D721Med (cell line): ENCODE results near the gene POLR3B.
"Not testable (repeated sequence)": the region's sequence is repeated elsewhere in the genome, so short reads cannot be mapped to it uniquely, and the experiment has no call there.

Experiments
- DNase-seq: peaks from one replicate; pipeline ENCODE4 v3.0.0; 2011; ENCODE audit warnings: low spot score; ENCODE audit not compliant: insufficient read length
- FAIRE-seq: peaks from 2 replicates; lab custom pipeline; 2011; peaks lifted over from hg19 to GRCh38; lab: Jason Lieb, UNC
- TF ChIP-seq, protein P1 (sequence below): IDR thresholded peaks from 2 replicates; pipeline ENCODE4 v1.5.1; 2012; ENCODE audit warnings: mild to moderate bottlenecking, control low read depth; ENCODE audit not compliant: insufficient read depth; ENCODE audit errors: missing control alignments

POLR3B gene

DNA sequence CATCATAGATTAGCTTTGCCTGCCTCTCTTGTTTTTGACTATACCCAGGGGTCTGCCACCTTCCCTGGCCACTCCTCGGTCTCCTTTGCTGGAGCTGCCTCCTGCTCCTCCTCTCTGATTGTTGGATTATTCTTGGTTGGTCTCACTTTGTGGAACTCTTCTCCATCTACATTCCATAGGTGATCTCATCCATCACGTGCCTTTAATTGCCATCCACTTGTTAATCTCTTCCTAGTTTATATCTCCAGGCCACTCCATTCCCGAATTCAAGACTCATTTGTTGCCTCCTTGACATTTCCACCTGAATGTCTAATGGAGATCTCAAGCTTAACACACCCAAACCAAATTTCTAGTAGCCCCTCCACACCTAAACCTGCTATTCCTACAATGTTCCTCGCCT is 5.4 kb downstream of the POLR3B start:
- DNase-seq, result no peak
- TF ChIP-seq, protein P1, sequence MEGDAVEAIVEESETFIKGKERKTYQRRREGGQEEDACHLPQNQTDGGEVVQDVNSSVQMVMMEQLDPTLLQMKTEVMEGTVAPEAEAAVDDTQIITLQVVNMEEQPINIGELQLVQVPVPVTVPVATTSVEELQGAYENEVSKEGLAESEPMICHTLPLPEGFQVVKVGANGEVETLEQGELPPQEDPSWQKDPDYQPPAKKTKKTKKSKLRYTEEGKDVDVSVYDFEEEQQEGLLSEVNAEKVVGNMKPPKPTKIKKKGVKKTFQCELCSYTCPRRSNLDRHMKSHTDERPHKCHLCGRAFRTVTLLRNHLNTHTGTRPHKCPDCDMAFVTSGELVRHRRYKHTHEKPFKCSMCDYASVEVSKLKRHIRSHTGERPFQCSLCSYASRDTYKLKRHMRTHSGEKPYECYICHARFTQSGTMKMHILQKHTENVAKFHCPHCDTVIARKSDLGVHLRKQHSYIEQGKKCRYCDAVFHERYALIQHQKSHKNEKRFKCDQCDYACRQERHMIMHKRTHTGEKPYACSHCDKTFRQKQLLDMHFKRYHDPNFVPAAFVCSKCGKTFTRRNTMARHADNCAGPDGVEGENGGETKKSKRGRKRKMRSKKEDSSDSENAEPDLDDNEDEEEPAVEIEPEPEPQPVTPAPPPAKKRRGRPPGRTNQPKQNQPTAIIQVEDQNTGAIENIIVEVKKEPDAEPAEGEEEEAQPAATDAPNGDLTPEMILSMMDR, result no peak
- no peak for FAIRE-seq

DNA sequence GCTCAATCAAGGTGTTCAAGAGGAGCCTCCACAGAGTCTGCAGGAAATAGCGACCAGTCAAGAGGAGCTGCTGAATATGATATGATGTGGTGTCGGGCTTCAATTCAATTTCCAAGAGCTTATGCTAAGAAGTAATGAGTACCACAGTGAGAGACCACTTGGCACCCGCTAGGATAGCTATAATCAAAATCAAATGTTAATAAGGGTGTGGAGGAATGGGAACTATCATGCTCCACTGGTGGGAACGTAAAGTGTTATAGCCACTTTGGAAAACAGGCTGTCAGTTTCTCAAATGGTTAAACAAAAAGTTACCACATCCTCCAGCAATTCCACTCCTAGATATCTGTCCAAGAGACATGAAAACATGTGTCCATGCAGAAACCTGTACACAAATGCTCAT is 6.7 kb downstream of the POLR3B start:
- TF ChIP-seq, protein P1, result no peak
- DNase-seq (no peak), FAIRE-seq (no peak)

DNA sequence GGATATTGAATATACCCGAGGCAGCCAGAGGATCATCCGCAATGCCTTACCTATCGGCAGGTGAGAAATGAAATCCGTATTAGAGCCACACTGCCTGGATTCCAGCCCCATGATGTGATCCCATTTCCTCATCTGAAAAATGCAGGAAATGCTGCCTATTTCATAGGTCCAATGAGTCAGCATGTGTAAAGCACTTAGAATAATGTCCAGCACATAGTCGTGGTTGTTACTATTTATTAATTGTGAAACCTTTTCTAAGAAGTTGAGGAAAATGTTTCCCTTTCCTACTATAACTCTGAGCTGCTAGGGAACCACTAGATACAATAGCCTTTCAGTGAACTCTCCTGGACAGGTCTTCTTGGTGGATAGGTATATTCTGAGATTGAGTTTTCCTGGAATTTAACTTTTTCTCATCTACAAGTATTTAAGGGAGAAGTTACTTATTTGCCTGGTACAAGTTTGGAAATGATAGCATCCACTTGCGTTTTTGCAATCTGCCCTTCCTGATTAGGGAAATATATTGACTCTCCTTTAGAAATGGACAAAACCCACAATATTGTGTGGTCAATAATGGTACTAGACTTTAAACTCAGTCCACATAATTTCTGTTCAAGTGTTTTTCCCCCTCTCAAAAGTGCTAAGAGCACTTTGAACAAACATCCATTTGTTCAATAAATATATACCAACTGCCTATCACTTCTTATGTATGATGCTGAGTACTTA is 12.2 kb downstream of the POLR3B start:
- DNase-seq (no peak), FAIRE-seq (no peak)
- TF ChIP-seq, protein P1, result no peak

DNA sequence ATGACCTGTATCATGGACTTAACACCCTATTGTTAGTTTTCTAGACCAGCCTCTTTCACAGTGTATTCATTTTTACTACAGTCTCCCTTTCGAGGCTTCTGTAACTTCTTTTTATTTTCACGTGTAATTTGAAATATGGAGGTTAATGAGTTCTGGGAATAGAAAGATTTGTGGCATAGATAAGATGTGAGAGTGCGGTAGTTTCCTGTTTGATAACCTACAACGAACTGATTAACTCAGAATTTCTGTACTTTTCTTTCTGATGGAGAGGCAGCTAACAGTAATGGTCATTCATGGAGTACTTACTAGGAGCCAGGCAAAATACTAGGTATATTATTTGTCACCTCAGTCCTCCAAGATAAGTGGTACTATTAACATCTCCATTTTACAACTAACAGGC is 21.2 kb downstream of the POLR3B start:
- FAIRE-seq, result no peak
- no peak for DNase-seq
- TF ChIP-seq, protein P1, result no peak

DNA sequence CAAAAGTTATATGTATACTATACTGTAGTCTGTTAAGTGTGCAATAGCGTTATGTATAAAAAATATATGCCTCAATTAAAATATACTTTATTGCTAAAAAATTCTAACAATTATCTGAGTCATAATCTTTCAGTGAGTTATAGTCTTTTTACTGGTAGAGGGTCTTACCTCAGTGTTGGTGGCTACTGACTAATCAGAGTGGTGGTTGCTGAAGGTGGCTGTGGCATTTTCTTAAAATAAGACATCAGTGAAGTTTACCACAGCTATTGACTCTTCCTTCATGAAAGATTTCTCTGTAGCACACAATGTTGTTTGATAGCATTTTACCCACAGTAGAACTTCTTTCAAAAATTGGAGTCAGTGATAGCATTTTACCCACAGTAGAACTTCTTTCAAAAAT is 23.4 kb downstream of the POLR3B start:
- TF ChIP-seq, protein P1, result no peak
- DNase-seq (no peak), FAIRE-seq (no peak)

DNA sequence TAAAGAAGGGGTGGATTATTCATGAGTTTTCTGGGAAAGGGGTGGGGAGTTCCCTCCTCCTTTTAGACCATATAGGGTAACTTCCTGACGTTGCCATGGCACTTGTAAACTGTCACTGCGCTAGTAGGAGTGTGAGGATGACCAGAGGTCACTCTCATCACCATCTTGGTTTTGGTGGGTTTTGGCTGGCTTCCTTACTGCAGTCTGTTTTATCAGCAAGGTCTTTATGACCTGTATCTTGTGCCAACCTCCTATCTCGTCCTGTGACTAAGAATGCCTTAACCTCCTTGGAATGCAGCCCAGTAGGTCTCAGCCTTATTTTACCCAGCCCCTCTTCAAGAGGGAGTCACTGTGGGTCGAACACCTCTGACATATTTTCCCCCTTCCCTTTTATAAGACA is 24.3 kb downstream of the POLR3B start:
- not testable (repeated sequence) for DNase-seq, FAIRE-seq

DNA sequence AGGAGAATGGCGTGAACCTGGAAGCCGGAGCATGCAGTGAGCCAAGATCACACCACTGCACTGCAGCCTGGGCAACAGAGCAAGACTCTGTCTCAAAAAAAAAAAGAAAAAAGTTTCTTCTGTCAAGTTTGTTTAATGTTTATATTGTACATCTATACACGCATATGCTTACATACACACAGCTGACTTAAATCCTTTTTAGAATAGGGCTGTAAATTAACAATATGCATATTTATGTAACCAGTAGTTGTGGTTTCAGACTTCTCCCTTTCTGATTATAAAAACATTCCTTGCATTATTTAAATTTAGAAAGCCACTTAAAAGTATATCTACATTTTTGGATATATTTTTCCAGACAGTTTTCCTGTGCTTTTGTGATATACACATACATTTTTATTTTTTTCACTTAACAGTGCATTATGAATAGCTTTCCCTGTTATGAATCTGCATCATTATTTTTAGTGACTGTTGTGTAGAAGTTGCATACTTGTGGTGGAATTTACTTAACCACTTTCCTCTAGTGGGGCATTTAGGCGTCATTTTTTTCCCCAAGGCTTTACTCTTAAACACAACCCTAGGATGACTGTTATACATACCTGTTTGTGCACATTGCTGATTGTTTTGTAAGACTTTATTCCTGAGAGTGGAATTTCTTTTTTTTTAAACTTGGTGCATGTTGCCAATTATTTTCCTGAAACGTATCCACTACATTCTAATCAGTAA is 29.4 kb downstream of the POLR3B start:
- TF ChIP-seq, protein P1, result no peak
- FAIRE-seq (no peak), DNase-seq (no peak)
